LHCN-M2 (cell line): ENCODE measurements around the gene DPF3. TPM values are rescaled to one million over a fixed set of nuclear protein-coding genes. Genes with fewer than 3 reads are reported as not detected.

Source experiments
- DNase-seq: peaks from one replicate; pipeline ENCODE4 v3.0.0-alpha.2; 2012; ENCODE audit warnings: low read depth
- total RNA-seq: library from RNA; depleted of rRNA; stranded (reverse); fragments of >200 nt; gene quantifications from 2 replicates; pipeline ENCODE4 v1.2.3, GENCODE V29; 2014

DPF3 gene
- total RNA-seq, 1 experiment from 2014 or later = 9.5 TPM

GRCh38 chr14:72617391-72618031 is 276.4 kb downstream of the DPF3 start:
- DNase-seq = no peak

- DNase-seq = no peak
Observed at GRCh38 chr14:72616811-72617210, 277.1 kb downstream of the DPF3 start.

DNA sequence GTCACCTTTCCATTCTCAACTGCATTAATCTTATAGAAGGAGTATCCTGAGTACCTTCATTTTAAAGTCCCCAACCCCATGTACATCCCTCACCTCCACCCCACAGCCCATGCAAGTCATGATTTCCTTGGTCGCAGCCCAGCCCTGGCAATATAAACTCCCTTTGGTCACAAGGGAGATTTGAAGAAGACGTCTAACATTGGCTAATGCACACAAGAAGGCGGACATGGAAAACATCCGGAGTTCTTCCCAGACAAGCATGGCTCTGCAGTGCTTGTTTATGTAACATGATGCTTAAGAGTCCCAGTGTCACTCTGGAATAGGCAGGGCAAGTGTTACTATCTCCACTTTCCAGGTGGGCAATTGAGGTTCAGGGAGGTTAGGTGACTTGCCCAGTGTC is 277.6 kb downstream of the DPF3 start:
- DNase-seq = no peak

- peak; percentile 31 for DNase-seq
Observed at GRCh38 chr14:72615451-72616121, 278.3 kb downstream of the DPF3 start.

DNA sequence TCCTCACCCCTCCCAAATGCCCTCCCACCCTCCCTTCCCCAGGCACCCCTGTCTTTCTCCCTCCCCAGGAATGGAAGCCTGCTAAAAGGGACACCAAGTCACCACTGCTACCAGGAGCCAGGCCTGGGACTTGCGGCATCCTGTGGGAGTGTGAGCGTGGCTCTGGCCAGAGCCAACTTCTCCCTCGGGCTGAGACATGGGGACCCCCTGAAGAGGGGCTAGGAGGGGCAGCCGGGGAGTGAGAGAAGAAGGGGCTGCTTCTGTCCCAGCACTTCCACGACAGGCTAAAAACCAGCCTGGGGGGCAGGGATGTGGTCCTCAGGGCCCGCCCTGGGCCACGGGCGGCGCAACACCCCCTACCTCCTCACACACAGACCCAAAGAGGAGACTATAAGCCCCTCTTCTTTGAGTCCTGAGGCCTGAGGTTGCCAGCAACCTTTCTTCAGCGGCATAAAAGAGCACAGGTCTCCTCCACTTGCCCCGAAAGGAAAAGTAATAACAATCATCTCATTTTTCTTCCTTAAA is 278.9 kb downstream of the DPF3 start:
- no peak for DNase-seq

GRCh38 chr14:72614365-72614764 is 279.5 kb downstream of the DPF3 start:
- DNase-seq = no peak

GRCh38 chr14:72613975-72614319 is 280.0 kb downstream of the DPF3 start:
- DNase-seq = no peak

- DNase-seq = peak; percentile 49
Observed at GRCh38 chr14:72613231-72613974, 280.5 kb downstream of the DPF3 start.

DNA sequence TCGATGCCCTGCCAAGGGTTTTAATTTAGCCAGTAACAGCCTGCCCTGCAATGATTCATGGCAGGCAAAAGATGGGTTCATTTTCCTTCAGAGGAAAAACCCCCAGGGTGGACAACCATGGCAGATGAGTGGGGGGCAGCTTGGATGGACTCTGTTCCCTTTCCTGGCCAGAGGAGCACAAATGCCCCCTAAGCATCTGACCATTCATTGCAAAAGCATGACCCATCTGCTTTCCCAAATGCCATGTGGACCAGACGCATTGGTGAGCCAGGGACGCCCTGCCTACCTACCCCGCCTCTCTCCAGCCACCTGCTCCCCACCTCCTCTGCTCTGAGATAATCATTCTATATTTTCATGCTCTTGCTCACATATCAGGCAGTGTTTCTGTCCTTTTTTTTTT is 281.9 kb downstream of the DPF3 start:
- DNase-seq = no peak

- no peak for DNase-seq
Observed at GRCh38 chr14:72611506-72611905, 282.4 kb downstream of the DPF3 start.

DNA sequence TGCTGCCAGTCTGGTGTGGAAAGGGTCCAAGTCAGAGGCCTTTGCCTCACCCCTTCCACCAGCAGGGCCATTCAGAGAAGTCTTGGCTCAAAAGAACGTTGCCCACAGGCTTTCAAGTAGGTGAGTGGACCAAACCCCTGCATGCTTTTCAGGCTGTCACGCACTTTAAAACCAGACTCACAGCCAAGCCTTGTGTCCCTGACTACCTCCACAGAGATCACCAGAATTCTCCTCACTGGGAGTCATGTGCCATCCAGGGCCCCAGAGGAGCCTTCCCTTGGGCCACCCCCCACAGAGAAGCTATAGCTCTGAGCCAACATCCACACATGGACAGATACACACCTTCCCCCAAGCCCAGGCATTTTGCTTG is 283.1 kb downstream of the DPF3 start:
- DNase-seq = no peak

DNA sequence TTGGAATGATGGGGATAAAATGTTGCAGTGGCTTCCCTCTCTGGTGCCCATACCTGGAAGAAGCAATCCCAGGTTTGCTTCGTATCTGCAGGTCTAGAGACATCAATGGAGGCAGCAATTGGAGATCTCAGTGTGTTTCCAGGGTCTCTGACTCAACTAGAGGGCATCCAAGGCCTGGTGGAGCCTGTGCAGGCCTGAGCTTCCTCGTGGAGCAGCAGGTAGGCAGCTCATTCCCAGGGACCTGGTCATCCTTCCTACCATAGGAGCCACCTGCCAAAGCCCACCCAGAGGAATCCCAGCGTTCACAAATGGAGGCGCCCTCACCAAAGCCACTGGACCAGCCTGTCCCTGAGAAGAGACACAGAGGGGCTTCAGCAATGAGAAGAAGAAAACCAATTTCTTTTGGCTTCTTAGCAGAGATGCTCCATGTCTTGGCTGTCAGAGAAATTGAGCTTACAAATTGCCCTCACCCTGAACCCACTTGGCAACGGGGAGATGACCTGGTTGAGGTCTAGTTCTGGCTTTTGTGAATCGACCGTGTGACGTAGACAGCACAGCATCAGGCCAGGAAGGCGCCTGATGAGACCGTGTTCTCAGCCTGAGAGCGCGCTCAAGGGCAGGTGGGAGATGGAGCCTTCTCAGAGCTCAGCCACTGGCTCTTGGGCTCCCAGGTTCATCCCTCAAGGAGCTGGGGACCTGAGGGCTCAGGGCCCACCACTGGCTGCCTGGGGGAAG is 283.6 kb downstream of the DPF3 start:
- DNase-seq = no peak

- DNase-seq = no peak
Observed at GRCh38 chr14:72609205-72609916, 284.5 kb downstream of the DPF3 start.

GRCh38 chr14:72608391-72609204 is 285.3 kb downstream of the DPF3 start:
- peak; percentile 94 for DNase-seq

DNA sequence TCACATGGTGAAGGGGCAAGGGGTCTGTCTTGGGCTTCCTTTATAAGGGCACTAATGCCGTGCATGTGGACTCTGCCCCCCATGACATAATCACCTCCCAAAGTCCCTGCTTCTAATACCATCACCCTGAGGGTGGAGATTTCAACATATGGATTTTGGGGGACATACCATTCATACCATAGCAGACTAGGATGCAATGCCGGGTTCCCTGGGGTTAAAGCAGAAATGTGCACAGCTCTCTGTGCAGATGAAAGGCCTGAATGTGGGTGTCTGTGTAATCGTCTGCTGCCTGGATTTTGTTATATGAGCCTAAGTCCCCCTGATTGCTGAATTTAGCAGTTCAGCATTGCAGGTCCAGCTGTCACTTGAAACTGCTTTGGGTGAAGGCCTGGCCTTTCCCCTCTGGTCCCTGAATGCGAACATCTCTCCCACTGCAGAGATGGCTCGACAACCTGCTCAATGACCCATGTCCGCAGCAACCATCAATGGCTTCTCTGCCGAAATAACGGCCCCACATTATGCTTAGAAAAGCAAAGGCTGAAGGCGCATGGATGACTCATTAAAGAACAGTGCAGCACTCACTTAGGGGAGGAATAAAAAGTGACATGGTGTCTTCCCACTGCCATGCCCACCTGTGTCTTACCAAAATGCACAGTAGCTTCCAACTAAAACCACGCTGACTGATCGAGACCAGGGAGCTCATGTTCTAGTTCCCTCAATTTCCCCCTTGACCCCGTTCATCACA is 286.3 kb downstream of the DPF3 start:
- DNase-seq = no peak

DNA sequence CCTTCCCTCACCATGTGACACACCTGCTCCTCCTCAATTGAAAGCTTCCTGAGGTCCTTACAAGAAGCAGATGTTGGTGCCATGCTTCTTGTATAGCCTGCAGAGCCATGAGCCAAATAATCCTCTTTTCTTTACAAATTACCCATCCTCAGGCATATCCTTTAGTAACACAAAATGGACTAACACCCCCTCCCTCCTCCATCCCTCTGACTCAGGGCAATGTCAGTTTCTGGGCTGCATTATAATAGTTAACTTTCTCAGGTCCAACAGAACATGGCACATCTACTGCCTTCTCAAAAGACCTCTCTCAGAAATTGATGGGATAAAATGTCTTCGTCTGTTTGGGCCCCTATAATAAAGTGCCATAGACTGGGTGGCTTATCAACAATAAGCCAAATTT is 287.0 kb downstream of the DPF3 start:
- DNase-seq = no peak

- no peak for DNase-seq
Observed at GRCh38 chr14:72605921-72606220, 288.0 kb downstream of the DPF3 start.

- DNase-seq = no peak
Observed at GRCh38 chr14:72605096-72605920, 288.6 kb downstream of the DPF3 start.

- DNase-seq = no peak
Observed at GRCh38 chr14:72604133-72604532, 289.8 kb downstream of the DPF3 start.
